GM19372 (cell line): ENCODE results near the gene LOC128125822.

ENCODE experiments used
- ATAC-seq: cut with Tn5 transposase; IDR thresholded peaks from one replicate; pipeline ENCODE4 v1.9.1; 2021; ENCODE audit warnings: mild to moderate bottlenecking, low read depth, moderate library complexity; ENCODE audit not compliant: unreplicated experiment

LOC128125822 gene

DNA sequence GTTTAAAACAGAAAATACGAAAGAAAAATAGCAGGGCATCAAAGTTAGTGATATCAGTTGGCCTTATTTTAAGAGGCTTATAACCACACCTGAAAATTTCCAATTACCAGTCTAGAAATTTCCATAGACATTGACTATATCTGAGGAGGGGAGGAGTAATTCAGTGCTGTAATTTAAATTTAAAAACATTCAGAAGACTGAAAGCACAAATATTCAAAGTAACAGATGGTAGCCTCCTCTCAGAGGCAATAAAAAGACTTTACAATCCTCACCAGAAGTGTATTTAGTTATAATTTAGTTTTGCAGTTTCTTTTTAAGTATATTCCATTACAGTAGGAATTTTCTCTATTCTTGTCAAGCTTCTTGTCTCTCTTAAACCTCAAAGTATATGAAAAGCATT lies 18.4 kb upstream of the LOC128125822 start:
- ATAC-seq: no peak

DNA sequence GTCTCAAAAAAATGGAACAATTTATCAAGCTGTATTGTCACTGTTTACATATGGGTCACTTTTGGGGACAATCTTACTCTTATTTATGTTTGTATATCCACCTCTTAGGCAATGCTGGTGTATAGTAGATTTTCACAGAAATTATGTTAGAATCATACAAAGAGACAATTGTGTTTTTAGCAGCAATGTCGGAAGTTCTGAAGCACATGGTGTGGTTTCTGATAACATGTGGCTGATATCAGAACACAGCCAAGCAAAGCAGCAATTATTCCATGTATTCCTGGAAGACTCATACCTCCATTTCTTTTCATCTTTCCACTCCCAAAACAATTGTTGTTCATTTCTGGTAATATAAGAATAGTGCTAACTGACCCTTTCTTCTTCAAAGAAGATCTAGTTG lies 17.5 kb upstream of the LOC128125822 start:
- no peak for ATAC-seq

DNA sequence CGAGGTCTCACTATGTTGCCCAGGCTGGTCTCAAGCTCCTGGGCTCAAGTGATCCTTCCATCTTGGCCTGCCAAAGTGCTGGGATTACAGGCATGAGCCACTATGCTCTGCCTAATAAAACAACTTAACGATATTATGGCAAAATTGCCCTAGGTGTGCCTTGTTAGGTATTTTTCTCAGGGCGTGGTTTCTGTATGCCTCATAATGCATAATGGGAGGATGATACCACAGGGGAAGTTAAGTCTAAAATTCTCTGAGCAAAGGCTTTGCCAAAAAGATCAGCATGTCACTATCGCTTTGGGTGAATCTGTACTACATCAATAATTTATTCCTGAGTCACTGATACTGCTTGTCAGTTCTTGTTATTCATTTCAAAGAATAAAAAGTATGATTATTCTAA lies 15.9 kb upstream of the LOC128125822 start:
- ATAC-seq: no peak

GRCh38 chr6:63558278-63558677 lies 14.0 kb upstream of the LOC128125822 start:
- no peak for ATAC-seq

DNA sequence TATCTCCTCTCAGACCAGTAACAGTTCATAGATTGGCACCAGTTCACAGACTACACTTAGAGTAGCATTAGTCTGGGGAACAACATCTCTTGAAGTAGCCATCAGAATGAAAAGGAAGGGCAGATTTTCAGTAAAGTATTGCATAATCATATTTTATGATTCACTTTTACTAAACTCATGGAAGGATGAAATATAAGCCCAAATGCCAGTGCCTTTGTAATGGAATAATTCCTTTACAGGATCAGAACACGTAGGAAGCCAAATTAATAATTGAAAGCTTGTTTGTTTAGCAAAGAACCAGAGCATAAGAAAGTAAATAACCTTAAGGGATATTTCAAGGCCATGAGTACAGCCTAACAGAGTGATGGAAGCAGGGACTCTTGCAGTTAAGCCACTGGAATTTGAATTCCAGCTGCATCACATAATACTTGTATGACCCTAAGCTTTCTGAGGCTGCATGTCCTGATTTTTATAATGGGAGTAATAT lies 11.4 kb upstream of the LOC128125822 start:
- ATAC-seq: no peak

DNA sequence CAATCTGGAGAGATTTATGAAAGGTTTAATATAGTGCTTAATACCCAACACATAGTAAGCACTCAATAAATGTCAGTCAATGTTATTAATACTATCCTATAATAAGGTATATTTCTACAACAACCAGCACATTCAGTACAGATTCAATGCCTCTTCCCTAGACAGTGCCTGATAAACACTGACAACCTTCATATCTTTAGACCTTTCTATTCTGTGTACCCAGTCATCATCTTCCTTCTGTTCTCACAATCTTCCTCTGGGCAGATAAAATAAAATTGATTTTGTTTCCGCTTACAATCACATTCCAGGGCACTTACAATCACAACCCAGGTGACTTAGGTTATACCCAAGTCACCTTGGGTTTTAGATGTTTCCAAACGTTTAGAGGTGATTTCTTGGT lies 11.0 kb upstream of the LOC128125822 start:
- no peak for ATAC-seq

GRCh38 chr6:63563235-63563634 lies 9.0 kb upstream of the LOC128125822 start:
- no peak for ATAC-seq

DNA sequence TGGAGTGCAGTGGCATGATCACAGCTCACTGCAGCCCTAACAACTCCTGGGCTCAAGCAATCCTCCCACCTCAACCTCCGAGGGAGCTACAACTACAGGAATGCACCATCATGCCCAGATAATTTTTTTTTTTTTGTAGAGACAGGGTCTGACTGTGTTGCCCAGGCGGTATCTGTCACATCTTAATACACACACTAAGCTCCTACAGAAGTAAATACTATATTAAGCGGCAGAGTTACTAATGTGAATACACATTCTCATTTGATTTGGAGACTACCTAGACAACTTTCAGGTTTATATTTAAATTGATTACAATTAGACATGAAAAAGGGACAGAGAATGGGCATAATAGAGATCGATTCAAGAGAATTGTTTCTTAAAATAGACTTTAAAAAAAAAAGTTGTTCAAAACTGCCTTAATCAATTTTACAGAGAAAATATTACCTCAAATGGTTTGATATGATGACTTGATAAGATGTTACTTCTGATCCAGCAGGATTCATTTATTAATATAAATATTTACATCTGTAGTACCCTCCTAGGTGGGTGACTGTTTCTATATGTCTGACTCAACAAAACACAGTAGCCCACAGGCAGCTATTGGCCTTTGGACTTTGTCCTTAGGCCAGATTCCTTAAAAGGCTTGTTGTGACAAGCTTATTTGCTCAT lies 7.1 kb upstream of the LOC128125822 start:
- no peak for ATAC-seq

DNA sequence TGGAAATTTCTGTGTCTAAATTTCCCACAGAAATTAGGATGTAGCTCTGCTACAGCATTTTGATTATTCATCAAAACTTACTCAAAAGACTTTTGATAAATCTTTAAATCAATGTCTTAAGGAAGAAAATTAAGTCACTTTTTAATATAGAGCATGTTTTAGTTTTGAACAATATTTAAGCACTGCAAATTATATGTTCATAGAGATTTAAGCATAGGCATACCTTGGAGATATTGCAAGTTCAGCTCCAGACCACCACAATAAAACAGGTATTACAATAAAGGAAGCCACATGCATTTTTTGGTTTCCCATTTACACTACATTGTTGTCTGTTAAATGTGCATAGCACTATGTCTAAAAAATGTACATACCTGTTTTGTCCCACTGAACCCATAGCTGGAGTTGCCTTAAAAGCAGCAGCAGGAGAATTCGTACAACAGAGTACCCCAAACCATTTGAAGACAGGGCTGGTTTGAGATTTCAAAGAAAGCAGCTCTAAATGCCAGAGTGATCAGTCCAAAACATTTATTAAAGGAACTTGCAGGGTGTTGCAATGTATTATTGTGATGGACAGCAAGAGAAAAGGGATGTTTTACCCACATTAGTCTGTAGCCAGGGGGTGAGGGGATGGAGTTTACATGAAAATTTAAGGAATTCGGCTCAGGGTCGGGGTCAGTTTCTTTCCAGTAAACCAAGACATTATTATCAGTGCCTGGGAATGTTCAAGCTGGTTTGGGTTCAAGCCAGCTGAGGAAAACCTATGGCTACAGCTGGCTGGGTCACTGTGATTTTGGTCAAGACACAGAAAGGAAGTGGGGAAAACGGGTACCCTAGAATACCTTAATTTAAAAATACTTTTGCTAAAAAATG lies 6.3 kb upstream of the LOC128125822 start:
- ATAC-seq: no peak

DNA sequence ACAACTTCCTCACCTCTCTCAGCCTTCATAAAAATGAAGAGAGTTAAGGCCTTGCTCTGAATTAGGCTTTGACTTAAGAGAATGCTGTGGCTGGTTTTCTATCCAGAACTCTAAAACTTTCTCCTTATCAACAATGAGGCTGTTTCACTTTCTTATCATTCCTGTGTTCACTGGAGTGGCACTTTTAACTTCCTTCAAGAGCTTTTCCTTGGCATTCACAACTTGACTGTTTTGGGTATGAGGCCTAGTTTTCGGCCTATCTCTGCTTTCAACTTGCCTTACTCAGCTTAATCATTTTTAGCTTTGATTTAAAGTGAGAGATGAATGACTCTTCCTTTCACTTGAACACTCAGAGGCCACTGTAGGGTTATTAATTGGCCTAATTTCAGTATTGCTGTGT lies 4.3 kb upstream of the LOC128125822 start:
- no peak for ATAC-seq

GRCh38 chr6:63571361-63572043 lies 778 bp upstream of the LOC128125822 start:
- ATAC-seq: no peak

GRCh38 chr6:63572747-63573075 lies 431 bp downstream of the LOC128125822 start:
- peak; percentile 0 for ATAC-seq

GRCh38 chr6:63573076-63573898 lies 1.0 kb downstream of the LOC128125822 start:
- ATAC-seq: peak; percentile 47

DNA sequence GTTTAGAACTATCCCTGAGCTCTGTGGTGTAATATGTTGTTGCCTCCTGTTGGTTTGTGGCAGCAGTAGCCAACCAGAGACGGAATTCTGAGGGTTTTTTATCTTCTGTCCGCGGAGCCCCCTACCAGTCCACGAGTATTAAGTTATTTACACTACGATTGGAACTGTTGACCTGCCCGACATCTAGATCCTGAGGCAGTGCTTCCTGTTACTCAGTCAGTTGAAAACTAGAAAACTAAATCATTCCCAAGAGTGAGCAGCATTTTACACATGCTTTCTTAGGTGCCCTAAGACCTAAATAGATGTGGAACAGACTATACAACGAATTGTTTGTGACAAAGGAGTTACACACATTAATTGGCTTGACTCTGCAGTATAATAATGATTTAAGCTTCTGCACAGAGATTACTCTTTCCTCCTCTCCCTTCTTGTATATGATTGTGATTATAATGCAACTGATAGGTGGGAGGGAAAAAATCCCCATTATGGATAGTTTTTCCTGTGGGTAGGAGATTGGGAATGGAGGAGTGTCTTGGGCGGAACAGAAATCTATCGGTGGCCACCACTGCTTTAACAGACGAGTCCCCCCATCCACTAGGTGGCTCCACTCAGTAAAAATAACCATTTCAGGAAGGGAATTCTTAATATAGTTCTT lies 1.7 kb downstream of the LOC128125822 start:
- peak; percentile 7 for ATAC-seq

DNA sequence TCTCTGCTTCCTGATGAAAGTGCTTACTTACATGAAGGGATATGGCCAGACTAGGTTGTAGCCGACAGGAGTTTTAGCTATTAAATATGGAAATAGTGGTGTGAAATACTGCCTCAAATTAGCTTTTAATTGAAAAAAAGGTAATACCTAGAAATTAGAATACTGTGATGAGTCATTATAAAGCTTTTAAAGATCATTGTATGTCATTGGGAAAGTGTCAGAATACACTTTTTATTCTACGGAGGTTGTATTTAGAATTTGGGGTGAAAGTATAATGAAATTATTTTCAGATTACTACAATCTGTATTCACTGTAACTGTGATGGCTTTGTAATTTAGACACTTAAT lies 2.2 kb downstream of the LOC128125822 start:
- no peak for ATAC-seq

DNA sequence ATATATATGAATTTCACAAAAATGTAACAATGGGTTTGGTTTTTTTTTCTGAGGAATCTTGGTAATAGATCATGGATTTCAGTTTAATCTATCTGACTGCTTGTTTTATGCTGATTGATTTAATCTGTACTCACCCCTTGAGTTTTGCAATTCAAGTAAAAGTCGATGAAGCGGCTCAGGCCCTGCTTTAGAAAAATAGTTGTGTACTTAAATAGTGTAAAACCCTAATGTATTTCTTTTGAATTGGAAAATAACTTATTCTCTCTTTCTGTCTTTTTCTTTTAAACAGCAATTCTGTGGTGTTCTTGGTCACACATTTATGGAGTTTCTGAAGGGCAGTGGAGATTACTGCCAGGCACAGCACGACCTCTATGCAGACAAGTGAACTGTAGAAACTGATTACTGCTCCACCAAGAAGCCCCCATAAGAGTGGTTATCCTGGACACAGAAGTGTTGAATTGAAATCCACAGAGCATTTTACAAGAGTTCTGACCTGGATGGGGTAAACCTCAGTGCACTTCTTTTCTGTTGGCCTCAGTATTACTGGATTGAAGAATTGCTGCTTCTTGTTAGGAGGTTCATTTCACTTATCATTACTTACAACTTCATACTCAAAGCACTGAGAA lies 4.0 kb downstream of the LOC128125822 start:
- ATAC-seq: no peak

DNA sequence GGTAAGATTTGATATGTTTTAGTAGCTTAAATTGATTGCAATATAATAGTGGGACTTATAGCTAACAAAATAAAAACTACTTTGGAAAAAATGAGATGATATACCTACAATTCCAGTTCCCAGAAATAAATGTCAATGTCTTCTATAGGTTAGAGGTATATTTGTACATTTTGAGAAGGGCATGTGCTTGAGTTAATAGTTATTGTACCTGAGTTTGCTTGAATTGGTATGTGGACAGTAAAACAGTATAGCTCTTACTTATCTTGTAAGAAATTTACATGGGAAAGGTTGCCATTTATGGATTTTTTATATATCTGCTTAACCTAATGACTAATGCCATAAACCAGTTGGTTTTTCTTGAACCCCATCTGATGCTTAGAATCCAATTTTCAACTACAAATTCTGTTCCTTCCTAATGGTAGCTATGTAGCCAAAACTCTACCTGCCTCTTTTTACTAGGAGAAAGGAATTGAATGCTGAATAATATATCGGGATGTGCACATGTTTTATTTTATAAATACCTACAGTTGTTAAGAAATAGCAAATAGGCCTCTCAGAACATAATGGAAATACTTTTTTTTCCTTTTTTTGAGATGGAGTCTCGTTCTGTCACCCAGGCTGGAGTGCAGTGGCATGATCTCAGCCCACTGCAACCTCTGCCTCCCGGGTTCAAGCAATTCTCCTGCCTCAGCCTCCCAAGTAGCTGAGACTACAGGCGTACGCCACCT lies 4.9 kb downstream of the LOC128125822 start:
- no peak for ATAC-seq

- no peak for ATAC-seq
These were observed 6.5 kb downstream of the LOC128125822 start for GRCh38 chr6:63578757-63579156.
